Renal cortex interstitium (tissue), 11 donors: ENCODE data around the gene ACSL3. TPM values are rescaled to one million over a fixed set of nuclear protein-coding genes. Genes with fewer than 3 reads are reported as not detected.

ENCODE experiments used
- DNase-seq, 11 donors: peaks; one replicate each; pipeline ENCODE4 v3.0.0-alpha.2; 2013; ENCODE audit warnings: low read depth in 9 of 11, low spot score in 4 of 11; ENCODE audit errors: extremely low read depth in 1 of 11
- polyA plus RNA-seq, 3 donors: library from polyadenylated mRNA; unstranded; fragments of 120-200 nt; gene quantifications; one replicate each; pipeline ENCODE4 v1.2.1, GENCODE V29; 2013; ENCODE audit not compliant: insufficient read length in 3 of 3

ACSL3 gene
- polyA plus RNA-seq, 3 donors = 64.4 to 82.1 (median 70.0) TPM

GRCh38 chr2:222946700-222947287 lies 86.0 kb downstream of the ACSL3 start:
- DNase-seq = no peak

- DNase-seq = no peak
Observed at GRCh38 chr2:222949073-222949472, 88.2 kb downstream of the ACSL3 start.

GRCh38 chr2:222949690-222950323 lies 89.0 kb downstream of the ACSL3 start:
- no peak for DNase-seq

- no peak for DNase-seq
Observed at GRCh38 chr2:222950638-222951285, 89.9 kb downstream of the ACSL3 start.

GRCh38 chr2:222952204-222952603 lies 91.4 kb downstream of the ACSL3 start:
- no peak for DNase-seq

- DNase-seq = no peak
Observed at GRCh38 chr2:222955008-222955407, 94.2 kb downstream of the ACSL3 start.

- DNase-seq = no peak
Observed at GRCh38 chr2:222959358-222959757, 98.5 kb downstream of the ACSL3 start.

GRCh38 chr2:222960126-222960525 lies 99.3 kb downstream of the ACSL3 start:
- no peak for DNase-seq

GRCh38 chr2:222963641-222964040 lies 102.8 kb downstream of the ACSL3 start:
- DNase-seq = no peak

GRCh38 chr2:222964376-222965031 lies 103.7 kb downstream of the ACSL3 start:
- DNase-seq = no peak

GRCh38 chr2:222965555-222965954 lies 104.7 kb downstream of the ACSL3 start:
- DNase-seq = no peak

- DNase-seq = no peak
Observed at GRCh38 chr2:222968550-222969155, 107.8 kb downstream of the ACSL3 start.

- DNase-seq = no peak
Observed at GRCh38 chr2:222969491-222969890, 108.7 kb downstream of the ACSL3 start.

GRCh38 chr2:222972420-222972819 lies 111.6 kb downstream of the ACSL3 start:
- no peak for DNase-seq

- DNase-seq = no peak
Observed at GRCh38 chr2:222973237-222973636, 112.4 kb downstream of the ACSL3 start.

GRCh38 chr2:222973733-222974132 lies 112.9 kb downstream of the ACSL3 start:
- no peak for DNase-seq

GRCh38 chr2:222976521-222977061 lies 115.8 kb downstream of the ACSL3 start:
- no peak for DNase-seq

GRCh38 chr2:222977121-222977520 lies 116.3 kb downstream of the ACSL3 start:
- DNase-seq = no peak

- DNase-seq = no peak
Observed at GRCh38 chr2:222978850-222979249, 118.0 kb downstream of the ACSL3 start.
